SH-SY5Y (cell line): ENCODE data around the gene LDHAL6A.

Experiments used
- GATA2 ChIP-seq: IDR thresholded peaks from 2 replicates; pipeline ENCODE4 v1.6.1; 2011; ENCODE audit warnings: mild to moderate bottlenecking, low read depth, low read length
- GATA3 ChIP-seq: IDR thresholded peaks from 2 replicates; pipeline ENCODE4 v1.6.1; 2011; ENCODE audit warnings: low read depth, mild to moderate bottlenecking, low read length, moderate library complexity

- TF ChIP-seq GATA2 = no peak
- TF ChIP-seq GATA3 = no peak
Measured at GRCh38 chr11:18408558-18409291, 46.9 kb upstream of the LDHAL6A start.
